H1 (cell line): ENCODE data around the gene HPS3. TPM values are rescaled to one million over a fixed set of nuclear protein-coding genes. Genes with fewer than 3 reads are reported as not detected.
A peak's percentile ranks its signal among the peaks of the same experiment; 100 is the strongest.

ENCODE experiments used
- ASH2L ChIP-seq: fragments of 200-600, 300-600 bp; sonication (generic); IDR thresholded peaks from one replicate; pipeline ENCODE4 v1.7.1; 2017; ENCODE audit warnings: low read length
- POLR2A ChIP-seq, 2 experiments: IDR thresholded peaks; 1 replicate in 1 of 2; 2 replicates in 1 of 2; pipeline ENCODE4 v1.6.1; 2011; ENCODE audit warnings: low read depth in 2 of 2, low read length in 2 of 2, mild to moderate bottlenecking in 2 of 2; ENCODE audit errors: control extremely low read depth in 1 of 2
- polyA plus RNA-seq, 7 experiments: library from polyadenylated mRNA; depleted of rRNA in 3 of 7; stranded (reverse) in 5 of 7; unstranded in 2 of 7; fragments of >200 nt in 5 of 7; fragments of 200-250 nt in 2 of 7; gene quantifications; 1 replicate in 5 of 7; 2 replicates in 1 of 7; 4 replicates in 1 of 7; pipeline versions ENCODE4 v1.2.1 to v1.2.3, GENCODE V29; 2011 to 2013; ENCODE audit warnings: missing spikeins in 2 of 7, mixed read lengths in 2 of 7
- total RNA-seq: library from RNA; stranded (reverse); fragmentation: NEBNext Ultra II Directional; extraction: Animal tissue kit (Norgen Biotek cat#: 25700); gene quantifications from 2 replicates; pipeline ENCODE4 v1.2.1, GENCODE V29; 2021

HPS3 gene
- total and polyA plus RNA-seq, 2 of the 8 experiments (the other 6 are each of a cell fraction or from before 2014, with no cell fraction given): 23.7 to 48.7 TPM

- TF ChIP-seq ASH2L (peak; percentile 42), POLR2A (IDR thresholded peaks at IDR 0.05; ENCODE audit: control extremely low read depth in 1 of 2, low read depth in 2 of 2, low read length in 2 of 2) (peak in 1 of 2 experiments; percentile 20; a peak in 2 of 3 replicates)
These were observed 67.6 kb downstream of the HPS3 start (continued) for GRCh38 chr3:149196805-149197592.
